HG02938 (cell line): Measurements from ENCODE around the gene CALN1.
"Not testable (repeated sequence)": the region's sequence is repeated elsewhere in the genome, so short reads cannot be mapped to it uniquely, and the experiment has no call there.

Experiments
- ATAC-seq: cut with Tn5 transposase; IDR thresholded peaks from one replicate; pipeline ENCODE4 v1.9.1; 2021; ENCODE audit warnings: mild to moderate bottlenecking, moderate library complexity; ENCODE audit not compliant: unreplicated experiment

The CALN1 gene

GRCh38 chr7:72412121-72412618 lies at the start of gene CALN1:
CALN1 (minus strand) TSS chr7:72412338.
- ATAC-seq: not testable (repeated sequence)

DNA sequence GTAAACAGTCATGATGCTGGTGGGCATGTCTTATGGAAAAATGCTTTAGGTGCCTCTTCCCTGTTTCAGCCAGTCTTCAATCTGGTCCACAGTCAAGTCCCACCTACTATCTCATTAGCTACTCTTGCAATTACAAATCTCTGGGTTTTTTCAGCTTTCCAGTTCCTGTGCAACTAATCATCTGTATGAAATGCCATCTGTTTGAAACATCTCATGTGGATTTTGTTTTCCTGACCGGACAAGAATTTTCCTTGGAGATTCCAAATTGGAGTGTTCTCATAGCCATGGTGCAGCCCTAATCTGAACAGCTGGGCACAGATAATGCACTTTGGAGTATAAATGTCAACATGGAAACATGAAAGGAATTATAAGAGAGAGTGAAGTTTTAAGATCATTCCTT lies 41.3 kb upstream of the CALN1 start:
- ATAC-seq: no peak

- ATAC-seq: no peak
Observed at GRCh38 chr7:72447465-72448204, 35.5 kb upstream of the CALN1 start.

DNA sequence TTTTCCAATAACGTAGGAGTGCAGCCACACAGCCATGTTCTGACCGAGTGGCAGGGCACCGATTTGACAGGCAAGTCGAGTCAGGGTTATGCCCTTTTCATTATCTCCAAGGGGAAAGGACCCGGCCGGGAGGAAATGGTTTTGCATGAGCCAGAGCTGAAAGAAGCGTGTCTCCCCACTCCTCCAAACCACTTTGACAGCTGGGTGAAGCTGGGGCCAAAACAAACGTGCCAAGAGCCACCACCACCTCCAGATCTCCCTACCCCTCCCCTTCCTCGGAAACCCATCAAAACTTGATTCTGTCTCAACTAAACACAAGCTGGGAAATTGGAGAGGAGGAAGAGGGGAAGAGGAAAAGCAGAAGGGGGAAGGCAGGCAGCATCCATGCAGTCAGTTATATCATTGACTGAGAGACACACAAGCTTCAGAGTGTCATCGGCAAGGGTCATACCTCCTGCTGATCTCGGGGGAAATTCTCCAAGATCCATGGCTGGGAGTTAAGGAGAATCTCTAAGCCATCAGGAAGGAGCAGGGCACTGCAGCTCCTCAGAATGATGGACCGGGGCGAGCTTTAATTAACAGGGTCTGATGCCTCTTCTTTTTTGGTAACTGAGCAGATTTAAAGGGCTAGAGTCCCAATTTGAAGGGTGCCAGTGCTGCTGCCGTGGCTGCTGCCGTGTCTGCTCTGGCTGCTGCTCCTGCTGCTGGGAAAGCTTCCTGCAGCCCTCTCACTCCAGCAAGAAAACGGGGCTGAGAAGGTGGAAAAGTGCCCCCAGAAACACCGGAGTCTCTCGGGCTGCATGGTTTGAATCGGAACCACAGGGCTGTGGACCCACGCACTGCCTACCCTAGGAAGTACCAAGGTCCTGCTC lies 34.7 kb upstream of the CALN1 start:
- ATAC-seq: no peak

DNA sequence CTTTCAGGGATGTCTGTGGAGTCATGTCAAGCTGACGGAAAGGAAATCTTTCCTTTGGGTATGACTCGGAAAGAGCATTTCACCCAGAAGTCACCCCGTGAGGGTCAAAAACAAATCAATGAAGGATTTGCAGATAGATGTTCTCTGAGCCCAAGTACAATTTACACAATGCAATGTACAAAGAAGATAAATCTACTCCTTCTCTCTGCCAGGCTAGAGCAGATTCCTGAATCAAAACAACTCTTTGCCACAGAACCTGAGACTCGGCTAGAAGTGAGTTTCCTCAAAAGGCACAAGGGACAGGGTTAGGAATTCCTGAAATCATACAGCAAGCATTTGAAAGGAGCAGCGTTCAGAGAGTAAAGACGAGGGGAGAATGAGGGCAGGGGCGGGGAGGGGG lies 34.0 kb upstream of the CALN1 start:
- ATAC-seq: no peak

DNA sequence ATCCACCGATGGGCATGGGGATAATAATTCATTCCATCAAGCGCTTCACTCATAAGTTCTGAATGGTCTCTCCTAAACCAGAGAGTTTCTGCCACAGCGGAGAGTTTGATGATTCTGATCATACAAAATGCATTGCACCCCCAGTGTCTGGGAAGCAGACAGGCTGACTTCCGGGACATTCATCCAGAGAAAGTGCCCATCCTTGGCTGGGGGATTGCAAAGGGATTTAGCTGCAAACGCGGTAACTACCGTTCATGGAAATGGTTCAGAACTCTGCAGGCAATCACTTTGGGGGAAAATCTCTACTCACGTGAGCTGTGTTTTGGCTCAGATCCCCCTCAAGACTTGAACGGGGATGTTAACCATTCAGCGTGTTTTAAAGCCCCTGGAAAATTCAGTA lies 33.4 kb upstream of the CALN1 start:
- ATAC-seq: no peak

DNA sequence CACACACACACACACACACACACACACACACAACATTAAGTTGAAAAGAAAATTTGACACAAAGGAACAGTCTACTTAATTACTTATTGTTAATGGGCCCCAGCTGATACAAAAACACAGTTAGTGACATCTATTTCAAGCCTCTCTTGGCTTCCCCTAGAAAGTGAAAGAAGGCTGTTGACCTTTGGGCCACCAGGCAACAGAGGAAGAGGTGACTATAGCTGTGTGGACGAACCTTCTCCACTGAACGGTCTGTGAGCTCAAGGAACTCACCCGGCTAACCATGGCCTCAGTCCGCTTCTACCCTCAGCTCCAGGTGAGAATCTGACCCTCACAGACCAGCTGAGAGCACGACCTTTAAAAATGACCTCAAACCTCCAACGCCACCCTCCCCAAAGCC lies 32.9 kb upstream of the CALN1 start:
- ATAC-seq: no peak

- no peak for ATAC-seq
Observed at GRCh38 chr7:72444026-72444776, 32.1 kb upstream of the CALN1 start.

GRCh38 chr7:72441791-72442190 lies 29.7 kb upstream of the CALN1 start:
- ATAC-seq: no peak

- ATAC-seq: no peak
Observed at GRCh38 chr7:72438491-72438890, 26.4 kb upstream of the CALN1 start.

GRCh38 chr7:72437610-72438009 lies 25.5 kb upstream of the CALN1 start:
- ATAC-seq: no peak

- no peak for ATAC-seq
Observed at GRCh38 chr7:72437061-72437585, 25.0 kb upstream of the CALN1 start.

- ATAC-seq: no peak
Observed at GRCh38 chr7:72435925-72436480, 23.9 kb upstream of the CALN1 start.

GRCh38 chr7:72435366-72435765 lies 23.2 kb upstream of the CALN1 start:
- ATAC-seq: no peak

DNA sequence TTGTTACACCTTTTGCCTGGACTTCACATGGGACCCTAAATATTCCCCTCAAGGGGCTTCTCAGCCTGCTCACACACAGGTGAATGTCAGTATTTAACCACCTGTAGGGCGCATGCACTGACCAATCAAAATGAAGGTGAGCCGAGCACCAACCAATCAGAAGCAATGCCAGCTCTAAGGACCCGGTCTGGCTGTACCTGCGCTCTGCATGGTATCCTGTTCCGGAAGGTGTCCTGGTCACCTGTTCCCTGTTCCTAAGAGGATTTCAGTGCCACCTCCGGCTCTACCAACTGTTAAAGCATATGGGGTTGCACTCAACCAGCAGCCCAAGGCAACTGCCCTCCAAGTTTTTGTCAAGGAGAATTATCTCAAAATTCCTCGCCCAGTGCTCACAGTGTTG lies 18.4 kb upstream of the CALN1 start:
- ATAC-seq: no peak

DNA sequence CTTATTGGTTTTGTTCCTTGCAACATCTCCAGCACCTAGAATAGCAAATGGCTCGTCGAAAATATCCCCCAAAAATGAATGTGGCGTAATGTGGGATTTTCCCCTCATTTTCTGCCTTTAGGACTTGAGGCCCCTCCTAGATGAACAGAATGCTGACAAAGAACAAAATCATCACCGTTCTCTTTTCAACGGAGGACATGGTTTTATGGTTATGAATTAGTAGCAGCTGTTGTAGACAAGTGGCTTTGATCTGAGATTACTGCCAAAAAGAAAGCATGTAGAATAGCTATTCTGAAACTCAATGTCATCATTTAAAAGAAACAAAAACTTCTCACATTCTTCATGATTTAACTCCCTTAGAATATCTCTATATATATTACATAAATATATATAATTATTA lies 17.2 kb upstream of the CALN1 start:
- no peak for ATAC-seq

DNA sequence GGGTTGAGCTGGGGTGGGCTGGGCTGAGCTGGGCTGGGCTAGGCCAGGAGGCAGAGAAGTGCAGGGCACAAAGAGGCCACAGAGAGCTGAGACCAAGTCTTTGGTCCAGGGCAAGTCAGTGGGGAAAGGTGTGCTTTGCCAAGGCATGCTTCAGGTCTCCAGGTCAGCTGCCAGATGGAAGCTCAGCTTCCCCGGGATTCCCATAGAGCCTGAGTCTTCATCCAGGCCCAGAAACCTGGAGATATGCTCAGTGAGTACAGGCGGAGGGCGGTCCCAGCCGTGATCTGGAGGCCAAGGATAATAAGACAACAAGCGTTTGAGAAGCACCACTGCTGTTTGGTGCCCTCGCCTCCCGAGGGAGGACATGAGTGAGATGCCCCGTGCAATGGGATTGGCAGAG lies 4.7 kb upstream of the CALN1 start:
- ATAC-seq: no peak

GRCh38 chr7:72415586-72415985 lies 3.4 kb upstream of the CALN1 start:
- ATAC-seq: no peak

- no peak for ATAC-seq
Observed at GRCh38 chr7:72413886-72414285, 1.7 kb upstream of the CALN1 start.

DNA sequence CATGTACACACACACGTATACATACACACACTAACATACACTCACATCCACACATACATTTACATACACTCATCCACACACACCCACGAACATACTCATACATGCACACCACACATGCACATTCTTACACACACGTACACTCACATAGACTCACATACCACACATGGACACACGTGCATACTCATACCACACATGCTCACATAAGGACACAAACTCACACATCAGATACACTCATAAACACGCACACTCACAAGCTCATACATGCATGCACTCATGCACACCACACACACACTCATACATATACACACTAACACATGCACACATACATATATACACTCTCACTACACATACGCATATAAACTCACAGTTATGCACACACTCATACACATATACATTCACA lies 1.2 kb upstream of the CALN1 start:
- no peak for ATAC-seq

GRCh38 chr7:72411419-72411818 lies 719 bp downstream of the CALN1 start:
- ATAC-seq: no peak
